ENCODE results near the gene IGSF21.

GRCh38 chr1:18380288-18380687 lies 272.7 kb downstream of the IGSF21 start:
- TF ChIP-seq EZH2 (IDR thresholded peaks at IDR 0.05): no peak
- no peak for TF ChIP-seq POLR2AphosphoS5 (IDR thresholded peaks at IDR 0.05; ENCODE audit: borderline replicate concordance, low read depth, low read length)
- TF ChIP-seq FOXP2 (optimal IDR thresholded peaks at IDR 0.05; ENCODE audit: control extremely low read depth, extremely low read length, insufficient read depth): no peak

Measured in SK-N-MC (cell line).